ENCODE data around the gene ICOS. TPM values are rescaled to one million over a fixed set of nuclear protein-coding genes. Genes with fewer than 3 reads are reported as not detected.

Gene ICOS
- total RNA-seq, 1 experiment from 2014 or later = 0.18 TPM

DNA sequence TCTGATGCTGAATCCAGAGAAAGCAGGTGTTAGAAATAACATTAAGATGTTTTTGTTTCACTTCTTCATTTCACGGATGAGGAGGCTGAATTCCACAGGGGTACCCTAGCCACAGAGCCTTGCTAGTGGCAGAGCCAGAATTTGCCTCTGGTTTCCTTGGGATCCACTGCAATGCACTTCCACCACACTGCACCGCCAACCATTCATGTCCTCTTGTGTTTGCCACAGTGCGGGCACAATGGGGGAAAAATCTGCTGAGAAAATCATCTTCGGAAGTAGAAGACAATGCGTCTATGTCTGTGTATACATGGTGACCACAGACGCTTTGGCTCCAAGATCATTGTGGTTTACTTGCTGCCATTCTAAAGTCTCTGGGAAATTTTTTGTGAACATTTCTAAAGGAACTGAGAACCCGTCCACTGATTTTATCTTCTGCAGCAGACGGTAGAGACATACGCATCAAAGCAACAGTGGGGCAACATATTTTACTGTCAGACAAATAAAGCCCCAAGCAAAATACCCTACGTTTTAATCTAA lies 14.9 kb downstream of the ICOS start:
- Histone ChIP-seq H3K4me3 (ENCODE audit: low read depth in 2 of 2, low read length in 2 of 2) (no peak overlapping the region), H3K27ac (ENCODE audit: low read length) (no peak overlapping the region), H3K27me3 (ENCODE audit: control insufficient read depth, insufficient read depth, low read length) (no peaks in the 10 kb centered on the region), H3K9me3 (ENCODE audit: control insufficient read depth, insufficient read depth, low read depth, low read length) (no peaks in the 10 kb centered on the region), H3K36me3 (ENCODE audit: control insufficient read depth, insufficient read depth, low read length) (no peaks in the 10 kb centered on the region), H3K4me1 (ENCODE audit: control insufficient read depth, insufficient read depth, low read length) (no peaks in the 10 kb centered on the region)
- intact Hi-C loops (cut with micrococcal nuclease; ENCODE audit: unreplicated experiment) (no loop called here), in situ Hi-C loops (cut with HindIII; ENCODE audit: low pct_unique_long_range_greater_than_20kb, low sequenced_read_pairs) (no loop called here)
- POLR2A ChIA-PET = no interaction called here
- ATAC-seq = no peak
- no peak for DNase-seq (ENCODE audit: low read depth, low spot score)
- CTCF ChIA-PET = no interaction called here
- TF ChIP-seq TCF7L2 (IDR thresholded peaks at IDR 0.05; ENCODE audit: low read depth, low read length) (no peak), CTCF (IDR thresholded peaks at IDR 0.05) (no peak), SIN3A (IDR thresholded peaks at IDR 0.05; ENCODE audit: borderline replicate concordance, insufficient read depth, low read depth, low read length) (no peak), POLR2AphosphoS5 (IDR thresholded peaks at IDR 0.05; ENCODE audit: low read depth, low read length) (no peak)
- TF ChIP-seq, protein P1, sequence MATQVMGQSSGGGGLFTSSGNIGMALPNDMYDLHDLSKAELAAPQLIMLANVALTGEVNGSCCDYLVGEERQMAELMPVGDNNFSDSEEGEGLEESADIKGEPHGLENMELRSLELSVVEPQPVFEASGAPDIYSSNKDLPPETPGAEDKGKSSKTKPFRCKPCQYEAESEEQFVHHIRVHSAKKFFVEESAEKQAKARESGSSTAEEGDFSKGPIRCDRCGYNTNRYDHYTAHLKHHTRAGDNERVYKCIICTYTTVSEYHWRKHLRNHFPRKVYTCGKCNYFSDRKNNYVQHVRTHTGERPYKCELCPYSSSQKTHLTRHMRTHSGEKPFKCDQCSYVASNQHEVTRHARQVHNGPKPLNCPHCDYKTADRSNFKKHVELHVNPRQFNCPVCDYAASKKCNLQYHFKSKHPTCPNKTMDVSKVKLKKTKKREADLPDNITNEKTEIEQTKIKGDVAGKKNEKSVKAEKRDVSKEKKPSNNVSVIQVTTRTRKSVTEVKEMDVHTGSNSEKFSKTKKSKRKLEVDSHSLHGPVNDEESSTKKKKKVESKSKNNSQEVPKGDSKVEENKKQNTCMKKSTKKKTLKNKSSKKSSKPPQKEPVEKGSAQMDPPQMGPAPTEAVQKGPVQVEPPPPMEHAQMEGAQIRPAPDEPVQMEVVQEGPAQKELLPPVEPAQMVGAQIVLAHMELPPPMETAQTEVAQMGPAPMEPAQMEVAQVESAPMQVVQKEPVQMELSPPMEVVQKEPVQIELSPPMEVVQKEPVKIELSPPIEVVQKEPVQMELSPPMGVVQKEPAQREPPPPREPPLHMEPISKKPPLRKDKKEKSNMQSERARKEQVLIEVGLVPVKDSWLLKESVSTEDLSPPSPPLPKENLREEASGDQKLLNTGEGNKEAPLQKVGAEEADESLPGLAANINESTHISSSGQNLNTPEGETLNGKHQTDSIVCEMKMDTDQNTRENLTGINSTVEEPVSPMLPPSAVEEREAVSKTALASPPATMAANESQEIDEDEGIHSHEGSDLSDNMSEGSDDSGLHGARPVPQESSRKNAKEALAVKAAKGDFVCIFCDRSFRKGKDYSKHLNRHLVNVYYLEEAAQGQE (IDR thresholded peaks at IDR 0.05; ENCODE audit: insufficient read depth in 1 of 2, low read depth in 2 of 2, low read length in 1 of 2) = no peak
- BruUV-seq (replicated peaks) = no TSS peak

- Histone ChIP-seq H3K27me3 (ENCODE audit: control insufficient read depth, insufficient read depth, low read length) (no peaks in the 10 kb centered on the region), H3K4me1 (ENCODE audit: control insufficient read depth, insufficient read depth, low read length) (no peaks in the 10 kb centered on the region), H3K36me3 (ENCODE audit: control insufficient read depth, insufficient read depth, low read length) (no peaks in the 10 kb centered on the region), H3K27ac (ENCODE audit: low read length) (no peak overlapping the region), H3K4me3 (ENCODE audit: low read depth in 2 of 2, low read length in 2 of 2) (no peak overlapping the region), H3K9me3 (ENCODE audit: control insufficient read depth, insufficient read depth, low read depth, low read length) (no peaks in the 10 kb centered on the region)
- intact Hi-C loops (cut with micrococcal nuclease; ENCODE audit: unreplicated experiment) (no loop called here), in situ Hi-C loops (cut with HindIII; ENCODE audit: low pct_unique_long_range_greater_than_20kb, low sequenced_read_pairs) (no loop called here)
- no peak for TF ChIP-seq SIN3A (IDR thresholded peaks at IDR 0.05; ENCODE audit: borderline replicate concordance, insufficient read depth, low read depth, low read length)
- ChIA-PET CTCF (interaction anchor here (0.7 kb wide), 1 partner anchor 456 kb away, joined by 3 read pairs; no protein-coding TSS in a partner anchor), POLR2A (no interaction called here)
- no peak for ATAC-seq
- BruUV-seq (replicated peaks) = no TSS peak
- DNase-seq (ENCODE audit: low read depth, low spot score) = no peak
Measured at GRCh38 chr2:203959265-203959664, 22.7 kb downstream of the ICOS start.

DNA sequence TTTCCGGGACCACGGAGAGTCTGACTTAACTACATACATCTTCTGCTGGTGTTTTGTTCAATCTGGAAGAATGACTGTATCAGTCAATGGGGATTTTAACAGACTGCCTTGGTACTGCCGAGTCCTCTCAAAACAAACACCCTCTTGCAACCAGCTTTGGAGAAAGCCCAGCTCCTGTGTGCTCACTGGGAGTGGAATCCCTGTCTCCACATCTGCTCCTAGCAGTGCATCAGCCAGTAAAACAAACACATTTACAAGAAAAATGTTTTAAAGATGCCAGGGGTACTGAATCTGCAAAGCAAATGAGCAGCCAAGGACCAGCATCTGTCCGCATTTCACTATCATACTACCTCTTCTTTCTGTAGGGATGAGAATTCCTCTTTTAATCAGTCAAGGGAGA lies 23.1 kb downstream of the ICOS start:
- BruUV-seq (replicated peaks) = no TSS peak
- H3K27ac ChIP-seq (ENCODE audit: low read length) = no peak overlapping the region
- H3K36me3 ChIP-seq (ENCODE audit: control insufficient read depth, insufficient read depth, low read length) = no peaks in the 10 kb centered on the region
- ChIA-PET CTCF (interaction anchor here (0.7 kb wide), 1 partner anchor 456 kb away, joined by 3 read pairs; no protein-coding TSS in a partner anchor), POLR2A (no interaction called here)
- intact Hi-C loops (cut with micrococcal nuclease; ENCODE audit: unreplicated experiment) (no loop called here), in situ Hi-C loops (cut with HindIII; ENCODE audit: low pct_unique_long_range_greater_than_20kb, low sequenced_read_pairs) (no loop called here)
- no peaks in the 10 kb centered on the region for H3K4me1 ChIP-seq (ENCODE audit: control insufficient read depth, insufficient read depth, low read length)
- ATAC-seq (no peak), DNase-seq (ENCODE audit: low read depth, low spot score) (no peak)
- TF ChIP-seq CTCF (IDR thresholded peaks at IDR 0.05) = no peak
- no peak for TF ChIP-seq SIN3A (IDR thresholded peaks at IDR 0.05; ENCODE audit: borderline replicate concordance, insufficient read depth, low read depth, low read length)
- H3K9me3 ChIP-seq (ENCODE audit: control insufficient read depth, insufficient read depth, low read depth, low read length) = no peaks in the 10 kb centered on the region
- no peaks in the 10 kb centered on the region for H3K27me3 ChIP-seq (ENCODE audit: control insufficient read depth, insufficient read depth, low read length)
- no peak overlapping the region for H3K4me3 ChIP-seq (ENCODE audit: low read depth in 2 of 2, low read length in 2 of 2)
